Testis (tissue), 3 donors: ENCODE measurements around the gene COL23A1. TPM values are rescaled to one million over a fixed set of nuclear protein-coding genes. Genes with fewer than 3 reads are reported as not detected.

ENCODE experiments used
- DNase-seq: peaks from one replicate; pipeline ENCODE4 v3.0.0-alpha.2; 2019
- H3K27ac ChIP-seq, 2 donors: fragments of 200-600 bp; sonication (generic); one replicate each; pipeline ENCODE4 v1.5.1; 2019
- H3K27me3 ChIP-seq: fragments of 200-600 bp; sonication (generic); one replicate; pipeline ENCODE4 v1.5.1; 2019
- H3K36me3 ChIP-seq: fragments of 200-600 bp; sonication (generic); one replicate; pipeline ENCODE4 v1.5.1; 2017; ENCODE audit warnings: low read depth; ENCODE audit errors: missing control alignments
- H3K4me1 ChIP-seq: fragments of 200-600 bp; sonication (generic); one replicate; pipeline ENCODE4 v1.5.1; 2019
- H3K4me3 ChIP-seq, 2 donors: fragments of 200-600 bp; sonication (generic); one replicate each; pipeline ENCODE4 v1.5.1; 2017 to 2019
- H3K9me3 ChIP-seq: fragments of 200-600 bp; sonication (generic); one replicate; pipeline ENCODE4 v1.5.1; 2017
- POLR2A ChIP-seq: fragments of 450-650 bp; IDR thresholded peaks from one replicate; pipeline ENCODE4 v1.6.1; 2017; ENCODE audit warnings: antibody characterized with exemption, mild to moderate bottlenecking, moderate library complexity
- WGBS, 2 donors: methylation state at CpG; one replicate each; pipeline ENCODE4 v1.1.5; 2018; 5-methylcytosine and 5-hydroxymethylcytosine counted together
- intact Hi-C: fragments of 100-400 bp; cut with DNase I; formaldehyde crosslinking; loops from one replicate; pipeline ENCODE4 v1.15.1; 2023; ENCODE audit warnings: low total_unique reads
- polyA plus RNA-seq: library from polyadenylated mRNA; stranded (reverse); fragments of 350-450 nt; fragmentation: Illumina TruSeq; extraction: RNeasy Lipid Tissue Mini Kit (QIAGEN cat#74804); gene quantifications from one replicate; pipeline ENCODE4 v1.2.3, GENCODE V29; 2014; ENCODE audit warnings: low read depth, low replicate concordance; ENCODE audit not compliant: insufficient read depth
- total RNA-seq, 2 donors: library from RNA; depleted of rRNA; stranded (reverse); fragments of >200 nt; gene quantifications; one replicate each; pipeline ENCODE4 v1.2.3, GENCODE V29; 2016
- TF ChIP-seq, protein P1 (sequence below), 3 experiments: fragments of 450-650 bp in 2 of 3; fragments of 200-600 bp in 1 of 3; sonication (generic) in 1 of 3; IDR thresholded peaks; one replicate each; pipeline ENCODE4 v1.5.1; 2016 to 2019; ENCODE audit warnings: antibody characterized with exemption in 3 of 3, mild to moderate bottlenecking in 2 of 3, moderate library complexity in 1 of 3

COL23A1 gene
- total and polyA plus RNA-seq, 3 donors from 2014 or later, result 4.3 to 5.5 (median 5.0) TPM

DNA sequence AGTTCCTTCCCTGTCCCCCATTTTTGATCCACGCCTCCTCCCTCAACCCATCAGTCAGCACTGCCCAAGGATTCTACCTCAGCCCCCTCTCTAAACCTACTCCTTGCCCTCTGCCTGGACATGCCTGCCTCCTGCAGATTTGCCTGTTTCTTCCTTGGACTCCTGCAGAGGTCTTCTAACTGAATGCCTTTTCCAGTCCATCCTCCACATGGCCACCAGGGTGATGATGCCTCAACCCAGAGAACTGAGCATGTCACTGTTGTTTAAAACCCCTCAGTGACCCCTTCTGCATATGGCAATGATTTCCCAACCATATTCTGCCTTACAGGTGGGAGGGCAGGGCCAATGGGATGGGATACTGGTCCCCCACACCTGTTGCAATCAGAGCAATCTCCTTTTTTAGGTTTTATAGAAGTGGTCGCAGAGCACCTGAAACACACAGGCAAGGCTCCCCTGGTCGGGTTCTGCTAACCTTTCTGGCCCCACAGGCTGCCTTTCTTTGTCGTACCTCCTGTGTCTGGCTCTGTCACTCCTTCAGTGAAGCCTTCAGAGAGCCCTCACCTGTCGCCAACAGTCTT lies 366.9 kb downstream of the COL23A1 start:
- DNase-seq, result no peak
- intact Hi-C loops, result no loop called here
- TF ChIP-seq, protein P1, sequence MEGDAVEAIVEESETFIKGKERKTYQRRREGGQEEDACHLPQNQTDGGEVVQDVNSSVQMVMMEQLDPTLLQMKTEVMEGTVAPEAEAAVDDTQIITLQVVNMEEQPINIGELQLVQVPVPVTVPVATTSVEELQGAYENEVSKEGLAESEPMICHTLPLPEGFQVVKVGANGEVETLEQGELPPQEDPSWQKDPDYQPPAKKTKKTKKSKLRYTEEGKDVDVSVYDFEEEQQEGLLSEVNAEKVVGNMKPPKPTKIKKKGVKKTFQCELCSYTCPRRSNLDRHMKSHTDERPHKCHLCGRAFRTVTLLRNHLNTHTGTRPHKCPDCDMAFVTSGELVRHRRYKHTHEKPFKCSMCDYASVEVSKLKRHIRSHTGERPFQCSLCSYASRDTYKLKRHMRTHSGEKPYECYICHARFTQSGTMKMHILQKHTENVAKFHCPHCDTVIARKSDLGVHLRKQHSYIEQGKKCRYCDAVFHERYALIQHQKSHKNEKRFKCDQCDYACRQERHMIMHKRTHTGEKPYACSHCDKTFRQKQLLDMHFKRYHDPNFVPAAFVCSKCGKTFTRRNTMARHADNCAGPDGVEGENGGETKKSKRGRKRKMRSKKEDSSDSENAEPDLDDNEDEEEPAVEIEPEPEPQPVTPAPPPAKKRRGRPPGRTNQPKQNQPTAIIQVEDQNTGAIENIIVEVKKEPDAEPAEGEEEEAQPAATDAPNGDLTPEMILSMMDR (IDR thresholded peaks at IDR 0.05), result no peak
- no peak for TF ChIP-seq POLR2A
- Histone ChIP-seq H3K9me3 (no peaks in the 10 kb centered on the region), H3K27ac (no peak overlapping the region), H3K4me3 (no peak overlapping the region), H3K4me1 (no peaks in the 10 kb centered on the region), H3K27me3 (no peaks in the 10 kb centered on the region), H3K36me3 (no peaks in the 10 kb centered on the region)
- 87 to 90% methylated on average over 5 of the region's 5 CpGs for WGBS, 2 donors

DNA sequence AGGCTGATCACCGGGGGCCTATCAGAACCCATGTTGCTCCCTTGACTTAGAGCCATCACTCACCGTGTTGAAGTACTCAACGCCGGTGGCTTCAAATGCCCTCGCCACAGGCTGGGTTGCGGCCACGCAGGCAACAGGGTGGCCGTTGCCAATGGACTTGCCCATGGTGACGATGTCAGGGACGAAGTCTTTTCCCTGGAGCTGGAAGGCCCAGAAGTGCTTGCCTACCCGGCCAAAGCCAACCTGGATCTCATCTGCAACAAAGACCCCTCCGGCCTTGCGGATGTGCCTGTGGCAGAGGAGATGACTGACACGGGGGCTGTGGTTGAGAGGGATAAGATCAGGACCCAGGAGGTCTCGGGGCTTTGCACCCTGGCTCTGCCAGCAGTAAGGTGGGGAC lies 367.9 kb downstream of the COL23A1 start:
- Histone ChIP-seq H3K4me3 (no peak overlapping the region), H3K4me1 (no peaks in the 10 kb centered on the region), H3K36me3 (no peaks in the 10 kb centered on the region), H3K9me3 (no peaks in the 10 kb centered on the region), H3K27me3 (no peaks in the 10 kb centered on the region), H3K27ac (no peak overlapping the region)
- DNase-seq, result no peak
- intact Hi-C loops, result no loop called here
- 92 to 98% methylated on average over 9 to 15 of the region's 15 CpGs for WGBS, 2 donors
- TF ChIP-seq, protein P1 (IDR thresholded peaks at IDR 0.05), result no peak
- no peak for TF ChIP-seq POLR2A

DNA sequence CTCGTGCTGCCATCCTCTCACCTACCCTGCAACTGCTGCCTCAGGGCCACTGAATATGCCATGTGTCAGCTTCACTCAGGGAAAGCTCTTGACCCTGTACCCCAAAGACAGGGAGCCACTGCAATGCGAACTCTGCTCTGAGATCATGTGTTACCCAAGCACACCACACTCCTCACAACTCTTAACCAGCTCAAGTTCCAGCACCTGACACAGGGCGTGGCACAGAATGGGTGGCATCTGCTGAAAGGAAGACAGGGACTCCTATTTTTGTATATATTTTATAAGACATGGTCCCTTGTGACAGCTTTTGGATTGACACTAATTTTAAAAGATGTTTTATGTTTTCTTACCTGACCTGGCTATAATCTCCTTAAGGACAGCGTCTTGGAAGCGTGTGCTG lies 368.3 kb downstream of the COL23A1 start:
- no peak for TF ChIP-seq POLR2A
- TF ChIP-seq, protein P1 (IDR thresholded peaks at IDR 0.05), result no peak
- no peak overlapping the region for H3K27ac ChIP-seq
- H3K27me3 ChIP-seq, result no peaks in the 10 kb centered on the region
- H3K4me3 ChIP-seq, result no peak overlapping the region
- intact Hi-C loops, result no loop called here
- DNase-seq, result no peak
- 82 to 88% methylated on average over 3 to 5 of the region's 5 CpGs for WGBS, 2 donors
- no peaks in the 10 kb centered on the region for H3K36me3 ChIP-seq
- H3K4me1 ChIP-seq, result no peaks in the 10 kb centered on the region
- no peaks in the 10 kb centered on the region for H3K9me3 ChIP-seq

DNA sequence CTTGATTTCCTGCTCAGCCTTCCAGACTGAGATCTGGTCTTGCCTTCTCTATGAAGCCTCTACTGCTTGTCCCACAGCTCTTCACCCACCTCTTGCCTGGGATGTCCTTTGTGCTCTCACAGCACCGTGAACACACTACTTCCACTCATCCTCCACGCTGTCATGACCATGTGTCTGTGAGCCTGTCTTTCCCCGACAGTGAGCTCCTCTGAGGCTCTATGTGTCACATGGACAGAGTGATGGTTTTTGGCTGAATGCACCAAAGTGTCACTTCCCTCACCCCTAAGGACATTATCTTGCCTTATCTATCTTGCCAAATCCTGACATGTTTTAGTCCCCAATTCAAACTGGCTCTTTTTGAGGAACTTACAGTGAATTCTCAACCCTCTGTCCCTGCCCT lies 368.9 kb downstream of the COL23A1 start:
- no peak for TF ChIP-seq POLR2A
- TF ChIP-seq, protein P1 (IDR thresholded peaks at IDR 0.05), result no peak
- intact Hi-C loops, result no loop called here
- WGBS, 2 donors, result 83 to 90% methylated on average over 3 of the region's 3 CpGs

DNA sequence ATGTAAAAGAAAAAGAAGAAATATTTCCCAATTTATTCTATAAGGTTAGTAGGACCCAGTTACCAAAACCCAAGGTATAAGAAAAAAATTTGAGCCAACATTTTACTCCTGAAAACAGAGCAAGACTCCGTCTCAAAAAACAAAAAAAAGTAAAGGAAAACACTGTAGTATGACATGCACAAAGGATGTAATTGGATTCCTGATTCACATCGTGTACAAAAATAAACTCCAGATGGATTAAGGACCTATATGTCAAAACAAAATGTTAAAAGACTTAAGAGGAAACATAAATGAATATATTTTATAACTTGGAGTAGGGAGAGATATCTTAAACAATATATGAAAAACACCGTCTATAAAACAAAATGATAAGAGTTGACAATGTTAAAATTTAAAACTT lies 371.4 kb downstream of the COL23A1 start:
- Histone ChIP-seq H3K4me1 (no peaks in the 10 kb centered on the region), H3K36me3 (no peaks in the 10 kb centered on the region), H3K27me3 (no peaks in the 10 kb centered on the region), H3K4me3 (no peak overlapping the region), H3K9me3 (no peaks in the 10 kb centered on the region), H3K27ac (no peak overlapping the region)
- 77 to 80% methylated on average over 3 of the region's 3 CpGs for whole genome bisulfite sequencing, 2 donors
- TF ChIP-seq, protein P1 (IDR thresholded peaks at IDR 0.05), result no peak
- no peak for TF ChIP-seq POLR2A
- no peak for DNase-seq
- intact Hi-C loops, result no loop called here

More for the DNA sequence above, 368.9 kb downstream of the COL23A1 start:
- no peaks in the 10 kb centered on the region for H3K36me3 ChIP-seq
- H3K4me3 ChIP-seq, result no peak overlapping the region
- H3K27me3 ChIP-seq, result no peaks in the 10 kb centered on the region
- no peak overlapping the region for H3K27ac ChIP-seq
- no peaks in the 10 kb centered on the region for H3K9me3 ChIP-seq
- no peak for DNase-seq
- H3K4me1 ChIP-seq, result no peaks in the 10 kb centered on the region
